ENCODE data around the gene DDA1. TPM values are rescaled to one million over a fixed set of nuclear protein-coding genes. Genes with fewer than 3 reads are reported as not detected.

Gene DDA1
- total and polyA plus RNA-seq, 2 of the 13 experiments (the other 11 are each of a cell fraction or from before 2014, with no cell fraction given) = 24.5 to 26.0 TPM

DNA sequence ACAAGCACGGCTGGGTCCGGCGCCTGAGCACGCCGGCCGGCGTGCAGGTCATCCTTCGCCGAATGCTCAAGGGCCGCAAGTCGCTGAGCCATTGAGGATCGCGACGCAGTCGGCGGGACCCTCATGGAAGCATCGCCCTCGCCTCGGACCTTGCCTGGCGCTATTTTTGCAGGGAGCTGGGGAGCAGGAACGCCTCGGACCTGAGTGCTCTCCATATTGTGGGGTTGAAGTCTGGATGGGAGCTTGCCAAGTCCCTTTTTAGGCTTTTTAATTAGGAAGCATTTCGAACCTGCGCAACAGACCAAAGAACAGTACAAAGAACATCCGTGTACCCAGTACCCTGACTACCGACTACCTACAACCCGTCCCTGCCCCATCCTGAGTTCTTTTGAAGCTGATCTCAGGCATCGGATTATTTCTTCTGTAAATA is 3.1 kb upstream of the DDA1 start (continued):
- TF ChIP-seq, protein P1, sequence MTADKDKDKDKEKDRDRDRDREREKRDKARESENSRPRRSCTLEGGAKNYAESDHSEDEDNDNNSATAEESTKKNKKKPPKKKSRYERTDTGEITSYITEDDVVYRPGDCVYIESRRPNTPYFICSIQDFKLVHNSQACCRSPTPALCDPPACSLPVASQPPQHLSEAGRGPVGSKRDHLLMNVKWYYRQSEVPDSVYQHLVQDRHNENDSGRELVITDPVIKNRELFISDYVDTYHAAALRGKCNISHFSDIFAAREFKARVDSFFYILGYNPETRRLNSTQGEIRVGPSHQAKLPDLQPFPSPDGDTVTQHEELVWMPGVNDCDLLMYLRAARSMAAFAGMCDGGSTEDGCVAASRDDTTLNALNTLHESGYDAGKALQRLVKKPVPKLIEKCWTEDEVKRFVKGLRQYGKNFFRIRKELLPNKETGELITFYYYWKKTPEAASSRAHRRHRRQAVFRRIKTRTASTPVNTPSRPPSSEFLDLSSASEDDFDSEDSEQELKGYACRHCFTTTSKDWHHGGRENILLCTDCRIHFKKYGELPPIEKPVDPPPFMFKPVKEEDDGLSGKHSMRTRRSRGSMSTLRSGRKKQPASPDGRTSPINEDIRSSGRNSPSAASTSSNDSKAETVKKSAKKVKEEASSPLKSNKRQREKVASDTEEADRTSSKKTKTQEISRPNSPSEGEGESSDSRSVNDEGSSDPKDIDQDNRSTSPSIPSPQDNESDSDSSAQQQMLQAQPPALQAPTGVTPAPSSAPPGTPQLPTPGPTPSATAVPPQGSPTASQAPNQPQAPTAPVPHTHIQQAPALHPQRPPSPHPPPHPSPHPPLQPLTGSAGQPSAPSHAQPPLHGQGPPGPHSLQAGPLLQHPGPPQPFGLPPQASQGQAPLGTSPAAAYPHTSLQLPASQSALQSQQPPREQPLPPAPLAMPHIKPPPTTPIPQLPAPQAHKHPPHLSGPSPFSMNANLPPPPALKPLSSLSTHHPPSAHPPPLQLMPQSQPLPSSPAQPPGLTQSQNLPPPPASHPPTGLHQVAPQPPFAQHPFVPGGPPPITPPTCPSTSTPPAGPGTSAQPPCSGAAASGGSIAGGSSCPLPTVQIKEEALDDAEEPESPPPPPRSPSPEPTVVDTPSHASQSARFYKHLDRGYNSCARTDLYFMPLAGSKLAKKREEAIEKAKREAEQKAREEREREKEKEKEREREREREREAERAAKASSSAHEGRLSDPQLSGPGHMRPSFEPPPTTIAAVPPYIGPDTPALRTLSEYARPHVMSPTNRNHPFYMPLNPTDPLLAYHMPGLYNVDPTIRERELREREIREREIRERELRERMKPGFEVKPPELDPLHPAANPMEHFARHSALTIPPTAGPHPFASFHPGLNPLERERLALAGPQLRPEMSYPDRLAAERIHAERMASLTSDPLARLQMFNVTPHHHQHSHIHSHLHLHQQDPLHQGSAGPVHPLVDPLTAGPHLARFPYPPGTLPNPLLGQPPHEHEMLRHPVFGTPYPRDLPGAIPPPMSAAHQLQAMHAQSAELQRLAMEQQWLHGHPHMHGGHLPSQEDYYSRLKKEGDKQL (CRISPR knock-in tag; IDR thresholded peaks at IDR 0.05; ENCODE audit: low read depth) = no peak
- TF ChIP-seq ZNF879 (CRISPR knock-in tag; IDR thresholded peaks at IDR 0.05) (no peak), YEATS2 (CRISPR knock-in tag; IDR thresholded peaks at IDR 0.05; ENCODE audit: borderline replicate concordance) (0 out of 2 replicates have a peak, but pooled peaks have one; percentile 24), PRMT3 (CRISPR knock-in tag; IDR thresholded peaks at IDR 0.05; ENCODE audit: borderline replicate concordance, low read depth) (no peak), NFE2L1 (CRISPR knock-in tag; IDR thresholded peaks at IDR 0.05; ENCODE audit: borderline replicate concordance) (no peak), AGO1 (IDR thresholded peaks at IDR 0.05; ENCODE audit: low read depth, low read length, poor library complexity, severe bottlenecking) (no peak), RFX3 (CRISPR knock-in tag; IDR thresholded peaks at IDR 0.05) (no peak), MAZ (IDR thresholded peaks at IDR 0.05; ENCODE audit: borderline replicate concordance, low read depth, low read length) (no peak), MAZ (CRISPR knock-in tag; IDR thresholded peaks at IDR 0.05; ENCODE audit: low read depth) (no peak), MYC (CRISPR knock-in tag; IDR thresholded peaks at IDR 0.05; ENCODE audit: borderline replicate concordance) (peak; percentile 63; the same call in 1 of the 2 replicates), CAMTA2 (CRISPR knock-in tag; IDR thresholded peaks at IDR 0.05; ENCODE audit: borderline replicate concordance) (no peak), ATAD3A (CRISPR knock-in tag; IDR thresholded peaks at IDR 0.05) (no peak), ZNF510 (CRISPR knock-in tag; IDR thresholded peaks at IDR 0.05; ENCODE audit: low read depth) (no peak), ZC3H4 (CRISPR knock-in tag; IDR thresholded peaks at IDR 0.05; ENCODE audit: borderline replicate concordance) (no peak), TSC22D2 (CRISPR knock-in tag; IDR thresholded peaks at IDR 0.05; ENCODE audit: borderline replicate concordance) (no peak), ZNF550 (CRISPR knock-in tag; IDR thresholded peaks at IDR 0.05; ENCODE audit: borderline replicate concordance) (no peak)
- TF ChIP-seq, protein P2, sequence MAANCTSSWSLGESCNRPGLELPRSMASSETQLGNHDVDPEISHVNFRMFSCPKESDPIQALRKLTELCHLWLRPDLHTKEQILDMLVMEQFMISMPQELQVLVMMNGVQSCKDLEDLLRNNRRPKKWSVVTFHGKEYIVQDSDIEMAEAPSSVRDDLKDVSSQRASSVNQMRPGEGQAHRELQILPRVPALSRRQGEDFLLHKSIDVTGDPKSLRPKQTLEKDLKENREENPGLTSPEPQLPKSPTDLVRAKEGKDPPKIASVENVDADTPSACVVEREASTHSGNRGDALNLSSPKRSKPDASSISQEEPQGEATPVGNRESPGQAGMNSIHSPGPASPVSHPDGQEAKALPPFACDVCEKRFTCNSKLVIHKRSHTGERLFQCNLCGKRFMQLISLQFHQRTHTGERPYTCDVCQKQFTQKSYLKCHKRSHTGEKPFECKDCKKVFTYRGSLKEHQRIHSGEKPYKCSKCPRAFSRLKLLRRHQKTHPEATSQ (CRISPR knock-in tag; IDR thresholded peaks at IDR 0.05; ENCODE audit: borderline replicate concordance) = no peak
- TF ChIP-seq, protein P3, sequence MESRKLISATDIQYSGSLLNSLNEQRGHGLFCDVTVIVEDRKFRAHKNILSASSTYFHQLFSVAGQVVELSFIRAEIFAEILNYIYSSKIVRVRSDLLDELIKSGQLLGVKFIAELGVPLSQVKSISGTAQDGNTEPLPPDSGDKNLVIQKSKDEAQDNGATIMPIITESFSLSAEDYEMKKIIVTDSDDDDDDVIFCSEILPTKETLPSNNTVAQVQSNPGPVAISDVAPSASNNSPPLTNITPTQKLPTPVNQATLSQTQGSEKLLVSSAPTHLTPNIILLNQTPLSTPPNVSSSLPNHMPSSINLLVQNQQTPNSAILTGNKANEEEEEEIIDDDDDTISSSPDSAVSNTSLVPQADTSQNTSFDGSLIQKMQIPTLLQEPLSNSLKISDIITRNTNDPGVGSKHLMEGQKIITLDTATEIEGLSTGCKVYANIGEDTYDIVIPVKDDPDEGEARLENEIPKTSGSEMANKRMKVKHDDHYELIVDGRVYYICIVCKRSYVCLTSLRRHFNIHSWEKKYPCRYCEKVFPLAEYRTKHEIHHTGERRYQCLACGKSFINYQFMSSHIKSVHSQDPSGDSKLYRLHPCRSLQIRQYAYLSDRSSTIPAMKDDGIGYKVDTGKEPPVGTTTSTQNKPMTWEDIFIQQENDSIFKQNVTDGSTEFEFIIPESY (CRISPR knock-in tag; IDR thresholded peaks at IDR 0.05) = no peak
